GM18520 (cell line): Measurements from ENCODE around the gene ASTL.
"Not testable (repeated sequence)": the region's sequence is repeated elsewhere in the genome, so short reads cannot be mapped to it uniquely, and the experiment has no call there.

Experiments used
- ATAC-seq: cut with Tn5 transposase; IDR thresholded peaks from one replicate; pipeline ENCODE4 v1.9.1; 2021; ENCODE audit not compliant: unreplicated experiment

Gene ASTL

DNA sequence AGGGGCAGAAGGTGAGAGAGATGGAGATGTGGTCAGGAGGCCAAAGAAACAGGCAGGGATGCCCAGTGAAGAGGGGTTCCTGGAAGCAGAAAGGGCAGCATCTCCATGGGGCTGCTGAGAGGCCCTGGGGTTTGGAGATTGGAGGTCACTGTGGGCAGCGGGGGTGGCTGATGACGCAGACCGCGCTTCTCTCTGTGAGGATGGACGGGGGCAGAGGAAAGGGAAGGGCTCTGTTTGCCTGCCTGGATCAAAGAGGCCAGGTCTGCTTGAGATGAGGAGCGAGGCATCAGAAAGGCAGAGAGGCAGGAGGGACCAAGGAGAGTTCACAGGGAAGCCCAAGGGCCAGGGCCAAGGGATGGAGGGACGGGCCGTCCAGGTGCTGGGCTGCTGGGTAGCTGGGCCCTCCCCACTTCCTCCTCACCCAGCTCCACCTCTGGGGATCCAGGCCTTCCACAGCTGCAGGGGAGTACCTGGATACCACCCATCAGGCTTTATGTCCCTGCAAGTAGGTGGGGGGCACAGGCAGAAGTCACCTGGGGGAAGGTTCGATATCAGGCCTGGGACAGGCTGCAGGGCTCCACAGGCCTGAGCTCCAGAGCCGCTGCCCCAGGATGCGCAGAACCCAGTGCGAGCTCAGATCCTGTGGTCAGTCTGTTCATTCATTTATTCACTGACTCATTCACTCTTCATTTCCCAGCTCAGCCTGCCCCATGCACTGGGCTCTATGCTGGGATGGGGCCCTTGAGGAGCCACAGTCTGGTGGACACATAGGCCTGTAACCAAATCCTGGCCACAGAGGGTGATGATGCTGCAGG lies 52.6 kb downstream of the ASTL start:
- no peak for ATAC-seq

DNA sequence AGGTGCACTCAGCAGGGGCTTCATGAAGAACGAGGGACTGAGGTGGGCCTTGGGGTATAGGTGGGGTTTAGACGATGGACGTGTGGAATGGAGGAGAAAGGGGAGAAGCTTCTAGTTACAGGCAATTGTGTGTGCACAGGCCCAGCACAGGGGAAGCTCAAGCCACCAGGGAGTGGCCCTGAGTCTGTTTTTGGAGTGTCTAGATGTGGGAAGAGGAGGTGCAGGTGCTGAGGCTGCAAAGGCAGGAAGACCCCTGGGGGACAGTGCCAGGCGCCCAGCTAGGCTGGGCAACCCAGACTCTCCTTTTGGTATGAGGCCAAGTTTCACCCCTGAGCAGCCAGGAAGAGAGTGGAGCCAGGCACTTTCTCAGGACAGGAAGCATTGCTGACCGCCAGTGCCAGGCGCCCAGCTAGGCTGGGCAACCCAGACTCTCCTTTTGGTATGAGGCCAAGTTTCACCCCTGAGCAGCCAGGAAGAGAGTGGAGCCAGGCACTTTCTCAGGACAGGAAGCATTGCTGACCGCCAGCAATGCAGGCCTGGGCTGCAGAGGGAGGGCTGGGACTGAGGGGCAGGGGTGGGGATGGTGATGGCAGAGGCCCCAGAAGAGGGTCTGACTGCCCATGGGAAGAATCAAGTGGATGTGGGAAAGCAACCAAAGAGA lies 53.3 kb downstream of the ASTL start:
- ATAC-seq = not testable (repeated sequence)

DNA sequence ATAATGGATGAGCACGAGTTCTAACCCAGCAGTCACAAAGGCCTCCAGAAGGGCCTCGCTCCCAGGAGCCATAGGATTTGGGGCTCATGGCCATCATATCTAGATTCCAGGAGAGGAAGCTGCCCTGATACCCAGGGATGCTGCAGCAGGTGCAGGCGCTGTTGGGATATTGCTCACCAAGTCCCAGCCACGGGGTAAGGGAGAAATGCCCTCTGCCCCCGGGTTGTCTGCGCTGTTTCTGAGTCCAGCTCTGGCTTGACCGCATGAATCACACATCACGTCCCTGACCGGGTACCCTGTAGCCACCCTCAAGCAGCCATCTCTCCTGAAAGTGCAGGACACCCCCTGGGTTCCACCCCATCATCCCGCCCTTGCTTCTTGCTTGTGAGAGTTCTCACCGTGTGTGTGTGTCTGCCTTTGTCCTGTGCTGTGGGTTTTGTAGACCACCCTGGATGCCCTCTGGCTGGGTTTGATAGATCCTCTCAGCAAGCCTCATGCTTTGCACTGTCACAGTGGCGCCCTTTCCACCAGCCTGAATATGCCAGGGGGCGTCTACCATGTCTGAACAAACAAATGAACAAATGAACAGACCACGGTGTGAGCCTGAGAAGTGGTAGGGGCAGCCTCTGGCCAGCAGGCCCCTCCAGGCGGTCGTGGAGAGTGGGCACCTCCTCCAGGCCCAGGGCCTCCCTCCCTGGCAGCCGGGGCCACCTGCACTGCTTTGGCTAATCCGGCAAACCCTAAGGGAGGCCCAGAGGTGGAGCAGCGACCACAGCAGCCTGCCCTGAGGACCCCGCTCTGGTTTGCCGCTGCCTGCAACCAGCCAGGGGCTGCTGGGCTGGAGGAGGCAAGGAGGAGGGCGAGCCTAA lies 54.1 kb downstream of the ASTL start:
- ATAC-seq = no peak

DNA sequence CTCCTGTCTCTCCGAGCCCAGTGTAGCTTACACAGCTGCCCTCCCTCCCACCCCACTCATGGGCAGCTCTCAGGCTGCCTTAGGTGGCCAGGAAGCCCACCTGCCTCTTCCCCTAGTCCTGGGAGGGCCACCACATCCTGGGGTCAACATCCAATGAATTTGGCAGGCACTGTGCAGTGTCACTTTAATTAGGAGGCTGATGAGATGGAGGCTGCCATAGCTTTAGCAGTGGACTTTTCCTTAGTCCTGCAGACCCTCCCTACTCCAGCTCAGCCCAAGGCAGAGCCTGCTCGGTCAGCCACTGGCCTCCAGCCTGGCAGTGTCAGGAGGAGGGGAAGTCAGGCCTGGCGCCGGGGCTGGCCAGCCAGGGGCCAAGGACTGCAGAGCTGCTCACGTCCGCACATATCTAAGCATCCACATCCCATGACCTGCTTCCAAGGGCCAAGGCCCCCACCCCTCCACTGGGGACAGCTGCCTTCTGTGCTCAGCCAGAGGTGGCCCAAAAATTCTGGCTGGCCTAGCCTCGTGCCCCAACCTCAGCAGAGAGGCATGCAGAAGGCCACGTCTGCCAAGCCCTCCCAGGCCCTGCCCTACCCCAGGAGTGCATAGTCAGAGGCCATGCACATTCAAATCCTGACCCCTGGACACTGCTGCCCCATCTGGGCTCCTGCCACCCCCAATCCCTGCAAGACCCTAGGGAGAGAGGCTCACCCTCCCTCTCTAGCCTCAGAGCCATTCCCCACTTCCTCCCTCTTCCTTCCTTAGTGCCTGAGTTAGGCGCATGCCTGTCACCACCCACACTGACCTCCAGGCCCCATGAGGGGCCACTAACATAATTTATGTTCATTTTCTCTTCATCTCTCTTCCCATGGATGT lies 55.0 kb downstream of the ASTL start:
- ATAC-seq = no peak

DNA sequence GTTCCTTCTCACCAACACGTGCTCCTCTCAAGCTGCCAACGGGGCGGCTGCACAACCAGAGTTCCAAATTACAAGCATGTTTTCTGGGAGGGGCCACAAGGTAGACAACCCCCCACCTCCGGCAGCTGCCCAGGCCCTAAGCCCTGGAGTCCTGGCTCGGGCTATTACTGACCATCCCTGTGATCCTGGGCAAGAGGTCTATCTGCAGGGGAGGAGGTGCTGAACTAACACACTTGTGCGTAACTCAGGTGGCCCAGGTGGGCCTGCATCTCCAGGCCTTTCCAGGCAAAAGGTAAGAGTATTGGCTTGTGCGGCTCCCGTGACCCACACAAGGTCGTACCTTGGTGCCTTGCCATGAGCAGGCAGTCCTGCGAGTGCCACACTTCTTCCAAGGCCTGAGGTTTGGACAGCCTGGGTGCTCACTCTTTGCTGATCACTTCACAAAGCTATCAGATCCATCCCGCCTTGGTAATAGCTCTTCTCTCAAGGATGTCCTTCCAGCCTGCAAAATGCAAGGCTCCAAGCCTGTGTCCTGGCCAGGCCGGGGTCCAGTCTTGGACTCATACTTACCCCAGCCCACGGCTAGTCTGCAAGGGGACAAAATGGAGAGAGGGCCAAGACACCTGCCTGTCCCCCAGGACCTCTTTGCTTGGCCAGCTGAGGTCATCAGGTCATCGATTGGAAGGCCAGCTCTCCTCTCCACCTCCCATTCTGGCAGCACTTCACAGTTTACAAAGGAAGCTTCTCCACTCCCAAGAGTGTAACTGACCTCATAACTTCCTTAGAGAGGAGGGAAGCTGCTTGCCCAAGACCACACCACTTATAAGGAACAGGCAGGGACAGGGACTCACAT lies 55.9 kb downstream of the ASTL start:
- ATAC-seq = no peak

DNA sequence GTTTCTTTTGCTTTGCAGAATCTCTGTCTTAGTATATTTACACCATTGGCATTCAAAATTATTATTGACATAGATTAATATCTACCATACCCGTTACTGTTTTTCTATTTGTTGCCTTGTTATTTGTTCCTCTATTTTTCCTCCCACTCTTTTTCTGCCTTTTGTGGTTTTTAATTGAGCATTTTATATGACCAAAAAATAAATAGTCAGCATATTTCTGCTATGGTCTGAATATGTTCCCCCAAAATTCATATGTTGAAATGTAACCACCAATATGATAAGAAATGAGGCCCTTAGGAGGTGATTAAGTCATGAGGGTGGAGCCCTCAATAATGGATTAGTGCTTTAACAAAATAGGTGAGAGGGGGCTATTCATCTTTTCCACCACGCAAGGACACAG lies 57.3 kb downstream of the ASTL start:
- ATAC-seq = no peak

DNA sequence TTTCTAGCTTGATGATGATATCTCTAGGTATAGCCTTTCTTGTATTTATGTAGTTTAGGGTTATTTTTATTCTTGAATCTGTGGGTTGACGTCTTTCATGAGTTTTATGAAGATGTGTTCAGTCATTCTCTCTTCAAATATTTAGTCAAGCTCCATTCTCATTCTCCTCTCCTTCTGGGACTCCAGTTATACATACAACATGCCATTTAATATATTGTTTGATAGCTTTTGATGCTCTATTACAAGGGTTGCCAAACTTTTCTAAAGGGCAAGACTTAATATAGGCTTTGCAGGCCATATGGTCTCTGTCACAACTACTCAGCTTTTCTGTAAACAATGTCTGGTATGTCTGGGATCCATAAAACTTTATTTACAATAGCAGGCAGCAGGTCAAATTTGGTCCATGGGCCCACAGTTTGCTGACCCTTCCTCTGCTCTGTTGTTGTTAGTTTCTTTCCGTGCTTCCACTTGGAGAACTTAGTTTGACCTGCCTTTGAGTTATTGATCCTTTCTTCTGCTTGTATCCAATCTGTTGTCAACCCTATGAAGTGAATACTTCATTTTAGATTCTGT lies 63.0 kb downstream of the ASTL start:
- no peak for ATAC-seq

DNA sequence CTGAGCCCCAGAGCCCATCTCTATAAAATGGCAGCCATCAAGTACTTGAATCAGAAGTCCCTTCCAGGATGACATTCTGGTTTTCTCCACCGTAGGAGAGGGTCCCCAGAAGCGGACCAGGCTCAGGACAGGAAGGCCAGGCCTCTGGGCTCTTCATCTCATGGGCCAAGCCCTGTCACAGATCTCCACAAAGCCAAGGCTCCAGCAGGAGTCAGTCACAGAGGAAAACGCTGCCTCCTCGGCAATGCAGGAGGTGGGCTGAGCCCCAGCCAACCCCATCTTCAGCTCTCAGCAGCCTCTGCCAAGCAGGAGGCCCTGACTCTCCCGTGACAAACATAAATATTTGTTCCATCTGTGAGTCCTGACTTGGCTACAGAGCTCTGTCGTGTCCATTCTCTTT lies 64.1 kb downstream of the ASTL start:
- no peak for ATAC-seq

DNA sequence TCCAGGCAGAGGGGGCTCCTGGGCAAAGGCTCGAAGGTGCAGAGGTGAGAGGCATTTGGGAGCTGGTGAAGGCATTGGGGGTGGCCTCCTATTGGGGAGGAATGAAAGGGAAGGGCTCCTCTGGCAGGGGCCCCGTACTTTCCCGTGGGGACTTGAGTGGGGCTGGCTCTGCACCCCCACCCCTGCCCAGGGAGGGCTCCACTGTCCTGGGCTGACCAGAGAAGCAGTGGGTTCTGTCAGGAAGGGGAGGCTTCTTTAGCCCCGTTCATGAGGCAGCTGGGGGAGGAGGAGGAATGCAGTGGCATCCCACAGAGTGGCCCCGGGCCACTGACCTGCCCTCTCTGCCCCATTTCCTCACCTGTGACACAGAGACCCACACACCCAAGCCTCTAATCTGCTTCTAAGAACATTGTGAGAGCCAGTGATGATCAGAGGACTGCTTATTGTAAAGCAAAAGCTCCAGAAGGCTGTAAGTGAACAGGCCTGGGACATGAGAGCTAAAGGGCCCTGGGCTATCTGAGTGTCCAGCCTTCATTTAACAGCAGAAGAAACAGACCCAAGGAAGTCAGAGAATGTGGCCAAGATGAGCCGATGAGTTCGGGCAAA lies 65.0 kb downstream of the ASTL start:
- ATAC-seq = no peak
